ENCODE data around the gene PTPRK. TPM values are rescaled to one million over a fixed set of nuclear protein-coding genes. Genes with fewer than 3 reads are reported as not detected.

Gene PTPRK
- total and polyA plus RNA-seq, 2 donors (not counting 1 experiment from before 2014, with no cell fraction given): 16.2 to 18.7 TPM

GRCh38 chr6:127971386-127971785 is 549.0 kb downstream of the PTPRK start:
- peaks cover 5 to 36% of the 10 kb centered on the region in 2 experiments for H3K36me3 ChIP-seq (replicated peaks in 1 of 2; ENCODE audit: control extremely low read depth in 1 of 2, control insufficient read depth in 1 of 2, extremely low read depth in 1 of 2, insufficient read depth in 2 of 2, low read length in 1 of 2)
- H3K4me2 ChIP-seq (replicated peaks; ENCODE audit: low read depth, low read length, poor library complexity, severe bottlenecking): no peak overlapping the region
- no peaks in the 10 kb centered on the region for H3K4me1 Mint-ChIP-seq
- no peaks in the 10 kb centered on the region for H3K27me3 ChIP-seq (replicated peaks in 1 of 4; ENCODE audit: control extremely low read depth in 1 of 4, control insufficient read depth in 3 of 4, insufficient read depth in 4 of 4, low read length in 3 of 4)
- WGBS (ENCODE audit: insufficient coverage): 80% methylated on average over 1 of the region's 2 CpGs
- no peaks in the 10 kb centered on the region for H3K27me3 Mint-ChIP-seq
- DNase-seq: no peak
- no peaks in the 10 kb centered on the region for H3K9me3 ChIP-seq (ENCODE audit: control extremely low read depth in 1 of 3, control insufficient read depth in 2 of 3, insufficient read depth in 1 of 3, low read length in 2 of 3)
- no peak overlapping the region for H3K4me3 Mint-ChIP-seq
- H3K79me2 ChIP-seq (ENCODE audit: control insufficient read depth, insufficient read depth, low read length): no peaks in the 10 kb centered on the region
- ATAC-seq (ENCODE audit: low read depth): no peak
- no peak overlapping the region for H3K27ac ChIP-seq (ENCODE audit: low read length in 2 of 2)
- no peak overlapping the region for H3K9ac ChIP-seq (ENCODE audit: low read length)
- no peaks in the 10 kb centered on the region for H4K20me1 ChIP-seq (ENCODE audit: control insufficient read depth, insufficient read depth, low read length, poor library complexity, severe bottlenecking)
- H2AFZ ChIP-seq (ENCODE audit: insufficient read depth, low read depth, low read length, poor library complexity, severe bottlenecking): no peak overlapping the region
- no peak overlapping the region for H3K27ac Mint-ChIP-seq
- POLR2A ChIA-PET: no interaction called here
- TF ChIP-seq CTCF (IDR thresholded peaks at IDR 0.05) (no peak), EZH2 (IDR thresholded peaks at IDR 0.05; ENCODE audit: borderline replicate concordance, insufficient read depth, low read depth, low read length, poor library complexity, severe bottlenecking) (no peak)
- H3K9me3 Mint-ChIP-seq (ENCODE audit: insufficient read depth): no peaks in the 10 kb centered on the region
- no peaks in the 10 kb centered on the region for H3K4me1 ChIP-seq (ENCODE audit: control insufficient read depth in 2 of 2, insufficient read depth in 2 of 2, low read length in 2 of 2)
- intact Hi-C loops (cut with micrococcal nuclease): no loop called here
- CTCF ChIA-PET: no interaction called here
- H3K4me3 ChIP-seq (ENCODE audit: control extremely low read depth in 1 of 5, extremely low read depth in 1 of 5, insufficient read depth in 1 of 5, low read depth in 2 of 5, low read length in 4 of 5): no peak overlapping the region

GRCh38 chr6:127969701-127970100 is 550.7 kb downstream of the PTPRK start:
- no peak overlapping the region for H3K9ac ChIP-seq (ENCODE audit: low read length)
- no CpG with 5 or more reads among the region's 3 CpGs for WGBS (ENCODE audit: insufficient coverage)
- ATAC-seq (ENCODE audit: low read depth) (no peak), DNase-seq (no peak)
- no peaks in the 10 kb centered on the region for H3K27me3 ChIP-seq (replicated peaks in 1 of 4; ENCODE audit: control extremely low read depth in 1 of 4, control insufficient read depth in 3 of 4, insufficient read depth in 4 of 4, low read length in 3 of 4)
- no peaks in the 10 kb centered on the region for H3K4me1 ChIP-seq (ENCODE audit: control insufficient read depth in 2 of 2, insufficient read depth in 2 of 2, low read length in 2 of 2)
- Mint-ChIP-seq H3K27me3 (no peaks in the 10 kb centered on the region), H3K9me3 (ENCODE audit: insufficient read depth) (no peaks in the 10 kb centered on the region), H3K27ac (no peak overlapping the region), H3K4me3 (no peak overlapping the region), H3K4me1 (no peaks in the 10 kb centered on the region)
- no peaks in the 10 kb centered on the region for H3K9me3 ChIP-seq (ENCODE audit: control extremely low read depth in 1 of 3, control insufficient read depth in 2 of 3, insufficient read depth in 1 of 3, low read length in 2 of 3)
- H3K4me3 ChIP-seq (ENCODE audit: control extremely low read depth in 1 of 5, extremely low read depth in 1 of 5, insufficient read depth in 1 of 5, low read depth in 2 of 5, low read length in 4 of 5): no peak overlapping the region
- intact Hi-C loops (cut with micrococcal nuclease): no loop called here
- H3K79me2 ChIP-seq (ENCODE audit: control insufficient read depth, insufficient read depth, low read length): no peaks in the 10 kb centered on the region
- H3K36me3 ChIP-seq (replicated peaks in 1 of 2; ENCODE audit: control extremely low read depth in 1 of 2, control insufficient read depth in 1 of 2, extremely low read depth in 1 of 2, insufficient read depth in 2 of 2, low read length in 1 of 2): peaks cover 2 to 30% of the 10 kb centered on the region in 2 experiments
- no peak overlapping the region for H2AFZ ChIP-seq (ENCODE audit: insufficient read depth, low read depth, low read length, poor library complexity, severe bottlenecking)
- no peak overlapping the region for H3K4me2 ChIP-seq (replicated peaks; ENCODE audit: low read depth, low read length, poor library complexity, severe bottlenecking)
- no peaks in the 10 kb centered on the region for H4K20me1 ChIP-seq (ENCODE audit: control insufficient read depth, insufficient read depth, low read length, poor library complexity, severe bottlenecking)
- TF ChIP-seq EZH2 (IDR thresholded peaks at IDR 0.05; ENCODE audit: borderline replicate concordance, insufficient read depth, low read depth, low read length, poor library complexity, severe bottlenecking): no peak
- no peak for TF ChIP-seq CTCF (IDR thresholded peaks at IDR 0.05)
- ChIA-PET POLR2A (no interaction called here), CTCF (no interaction called here)
- H3K27ac ChIP-seq (ENCODE audit: low read length in 2 of 2): no peak overlapping the region
